Thyroid gland (tissue), 4 donors: ENCODE data around the gene ATXN1.

Experiments used
- CTCF ChIP-seq, 6 experiments: fragments of 200-600 bp in 3 of 6; fragments of 450-650 bp in 3 of 6; sonication (generic) in 3 of 6; IDR thresholded peaks; one replicate each; pipeline ENCODE4 v1.5.1; 2016 to 2019; ENCODE audit warnings: antibody characterized with exemption in 6 of 6, mild to moderate bottlenecking in 2 of 6, inconsistent platforms in 1 of 6, moderate library complexity in 1 of 6
- POLR2A ChIP-seq, 2 donors: fragments of 450-650 bp; IDR thresholded peaks; one replicate each; pipeline ENCODE4 v1.6.1; 2017; ENCODE audit warnings: antibody characterized with exemption in 2 of 2, mild to moderate bottlenecking in 2 of 2, moderate library complexity in 1 of 2

GRCh38 chr6:16354692-16355091 lies 406.6 kb downstream of the ATXN1 start:
- TF ChIP-seq CTCF (IDR thresholded peaks at IDR 0.05) (no peak), POLR2A (IDR thresholded peaks at IDR 0.05) (no peak)
